T-cell (primary cell): ENCODE measurements around the gene ATP5IF1. TPM values are rescaled to one million over a fixed set of nuclear protein-coding genes. Genes with fewer than 3 reads are reported as not detected.
A peak's percentile ranks its signal among the peaks of the same experiment; 100 is the strongest.

Experiments
- ATAC-seq, 4 experiments: fragments of 200-7000 bp in 3 of 4; fragments of 150-1000 bp in 1 of 4; cut with Tn5 transposase; replicated peaks in 1 of 4; 1 replicate in 3 of 4; 2 replicates in 1 of 4; pipeline ENCODE4 v1.10.0; 2021; ENCODE audit warnings: moderate library complexity in 3 of 4, mild to moderate bottlenecking in 2 of 4, moderate number of reproducible peaks in 1 of 4
- CTCF ChIA-PET, 2 donors: fragments of 300-600 bp; sonication (Branson Sonifier 250); formaldehyde crosslinking; loops; one replicate each; lab custom pipeline; 2022; ENCODE audit warnings: antibody characterized with exemption in 2 of 2; lab: Charles Lee
- POLR2A ChIA-PET, 2 donors: fragments of 300-600 bp; sonication (Branson Sonifier 250); formaldehyde crosslinking; loops; one replicate each; lab custom pipeline; 2022; ENCODE audit warnings: antibody characterized with exemption in 2 of 2; lab: Charles Lee
- DNase-seq, 35 experiments: peaks; one replicate each; pipeline versions ENCODE4 v3.0.0 to v3.0.0-alpha.2; 2013 to 2023
- H3K27ac ChIP-seq: one replicate; pipeline ENCODE4 v1.5.1; 2013; ENCODE audit warnings: low read length
- H3K27me3 ChIP-seq, 2 experiments: replicated peaks in 1 of 2; 1 replicate in 1 of 2; 2 replicates in 1 of 2; pipeline versions ENCODE4 v1.6.1 to v1.7.0; 2013; ENCODE audit warnings: low read length in 1 of 2, mixed read lengths in 1 of 2; ENCODE audit not compliant: control insufficient read depth in 2 of 2, insufficient read depth in 2 of 2; ENCODE audit errors: extremely low read depth in 1 of 2
- H3K36me3 ChIP-seq, 2 donors: 1 replicate in 1 of 2; 2 replicates in 1 of 2; pipeline versions ENCODE4 v1.6.1 to v1.7.0; 2013; ENCODE audit warnings: low read length in 1 of 2; ENCODE audit not compliant: control insufficient read depth in 2 of 2, insufficient read depth in 1 of 2; ENCODE audit errors: extremely low read depth in 1 of 2
- H3K4me1 ChIP-seq, 2 experiments: 1 replicate in 1 of 2; 2 replicates in 1 of 2; pipeline versions ENCODE4 v1.6.1 to v1.7.0; 2013; ENCODE audit warnings: low read length in 2 of 2, mixed read lengths in 1 of 2; ENCODE audit not compliant: insufficient read depth in 2 of 2, control insufficient read depth in 1 of 2; ENCODE audit errors: extremely low read depth in 1 of 2
- H3K4me3 ChIP-seq, 2 donors: 1 replicate in 1 of 2; 2 replicates in 1 of 2; pipeline versions ENCODE4 v1.5.1 to v1.7.0; 2013; ENCODE audit warnings: mild to moderate bottlenecking in 2 of 2, low read length in 1 of 2, moderate library complexity in 1 of 2; ENCODE audit not compliant: control insufficient read depth in 1 of 2; ENCODE audit errors: extremely low read depth in 1 of 2
- H3K9me3 ChIP-seq: 2 replicates; pipeline ENCODE4 v1.7.0; 2013
- H3K27ac Mint-ChIP-seq, 2 donors: one replicate each; pipeline ENCODE4 v1.8.0; 2020 to 2021; ENCODE audit warnings: mild to moderate bottlenecking in 2 of 2, mixed read lengths in 2 of 2
- H3K27me3 Mint-ChIP-seq, 2 donors: one replicate each; pipeline ENCODE4 v1.8.0; 2021 to 2022; ENCODE audit warnings: mixed read lengths in 2 of 2
- H3K36me3 Mint-ChIP-seq: one replicate; pipeline ENCODE4 v1.8.0; 2021; ENCODE audit warnings: mixed read lengths
- H3K4me1 Mint-ChIP-seq, 3 donors: one replicate each; pipeline ENCODE4 v1.8.0; 2020 to 2022; ENCODE audit warnings: mixed read lengths in 3 of 3, mild to moderate bottlenecking in 1 of 3
- H3K4me3 Mint-ChIP-seq, 3 donors: one replicate each; pipeline ENCODE4 v1.8.0; 2020 to 2022; ENCODE audit warnings: mild to moderate bottlenecking in 3 of 3, mixed read lengths in 3 of 3, moderate library complexity in 3 of 3
- H3K9me3 Mint-ChIP-seq, 3 donors: one replicate each; pipeline ENCODE4 v1.8.0; 2020 to 2022; ENCODE audit warnings: mixed read lengths in 3 of 3
- WGBS: methylation state at CpG from one replicate; pipeline ENCODE4 v1.1.5; 2013; ENCODE audit warnings: missing lambda C conversion rate; ENCODE audit not compliant: insufficient coverage; 5-methylcytosine and 5-hydroxymethylcytosine counted together
- total RNA-seq, 35 experiments: library from RNA in 6 of 35; stranded (reverse) in 6 of 35; fragments of 120-200 nt in 1 of 35; gene quantifications; one replicate each; pipeline versions ENCODE4 v1.2.1 to v1.2.4 and lab custom pipeline; 2013 to 2026

ATP5IF1 gene
- total RNA-seq, 5 donors from 2014 or later (not counting 1 experiment from before 2014, with no cell fraction given): 74.4 to 106 (median 93.5) TPM

DNA sequence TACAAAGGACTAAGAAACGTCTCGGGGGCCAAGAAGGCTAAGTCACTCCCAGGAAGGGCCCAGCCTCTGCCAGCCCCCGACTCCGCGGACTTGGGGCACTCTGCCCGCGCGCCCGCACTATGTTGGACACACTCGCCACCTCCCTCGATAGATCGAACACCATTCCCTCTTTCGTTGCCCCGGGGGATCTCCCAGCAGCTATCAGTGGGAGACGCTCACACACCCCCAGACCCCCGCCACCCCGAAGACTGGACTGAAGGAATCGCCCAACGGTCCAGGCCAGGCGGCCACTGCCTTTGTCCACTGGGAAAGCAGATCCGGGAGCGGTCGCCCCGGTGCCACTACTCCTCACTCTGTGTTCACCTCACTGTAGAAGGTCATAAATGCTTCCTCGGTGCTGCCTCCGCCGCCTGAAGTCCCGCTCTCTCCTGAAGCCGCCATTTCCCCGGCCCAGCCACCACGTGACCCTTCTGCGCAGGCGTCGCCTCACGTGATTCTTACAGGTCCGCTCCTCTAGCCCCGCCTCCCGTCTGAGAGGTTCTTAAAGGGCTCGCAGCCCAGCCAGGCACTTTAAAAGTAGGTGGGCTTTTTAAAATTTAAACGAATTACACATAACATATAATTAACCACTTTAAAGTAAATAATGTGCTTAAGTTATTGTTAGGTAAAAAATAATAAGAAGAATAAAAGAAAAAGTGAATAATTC is 3.2 kb upstream of the ATP5IF1 start, which contains the start of gene DNAJC8:
DNAJC8 (minus strand) TSS at position 472 of the 706 bp plus-strand sequence; CDS start at position 441, 31 bp downstream.
- POLR2A ChIA-PET: interaction anchor here (0.6 to 0.7 kb wide), 5 partner anchors 13 to 509 kb away, joined by 3 to 5 read pairs (median 3); partner anchors contain the start of gene MED18 (in 1 of the 2)
- Histone ChIP-seq H3K36me3 (peaks cover 4 to 15% of the 10 kb centered on the region in 2 donors), H3K4me1 (peaks cover 17 to 44% of the 10 kb centered on the region in 2 experiments), H3K4me3 (peak within 1 kb of the TSS; percentile 96 to 100), H3K27me3 (no peaks in the 10 kb centered on the region), H3K27ac (peak within 1 kb of the TSS; percentile 82), H3K9me3 (no peaks in the 10 kb centered on the region)
- H3K4me1 Mint-ChIP-seq: peaks cover 28 to 39% (median 37%) of the 10 kb centered on the region in 3 donors
- ATAC-seq: peak; percentile 65 to 70 (median 66)
- CTCF ChIA-PET: interaction anchor here in 1 of 2 donors (1.2 kb wide), 2 partner anchors 13 to 16 kb away, joined by 3 to 10 read pairs; no protein-coding TSS in a partner anchor
- H3K9me3 Mint-ChIP-seq: no peaks in the 10 kb centered on the region
- WGBS: 1% methylated on average over 29 of the region's 40 CpGs
- H3K27ac Mint-ChIP-seq: peak within 1 kb of the TSS; percentile 99
- H3K36me3 Mint-ChIP-seq: peaks cover 11% of the 10 kb centered on the region
- H3K4me3 Mint-ChIP-seq: peak within 1 kb of the TSS; percentile 100
- DNase-seq: peak; percentile 84 to 99 (median 93)
- no peaks in the 10 kb centered on the region for H3K27me3 Mint-ChIP-seq

- DNase-seq (no peak), ATAC-seq (no peak)
- peaks cover 9% of the 10 kb centered on the region for H3K36me3 Mint-ChIP-seq
- Histone ChIP-seq H3K4me3 (peak overlapping the region; percentile 96 to 100), H3K27ac (peak overlapping the region; percentile 82), H3K36me3 (peaks cover 3 to 16% of the 10 kb centered on the region in 2 donors), H3K27me3 (no peaks in the 10 kb centered on the region), H3K4me1 (peaks cover 18 to 44% of the 10 kb centered on the region in 2 experiments), H3K9me3 (no peaks in the 10 kb centered on the region)
- H3K9me3 Mint-ChIP-seq: no peaks in the 10 kb centered on the region
- POLR2A ChIA-PET: interaction anchor here in 1 of 2 donors (0.7 kb wide), 1 partner anchor 12 kb away, joined by 3 read pairs; no protein-coding TSS in a partner anchor
- no peak overlapping the region for H3K27ac Mint-ChIP-seq
- peak overlapping the region; percentile 50 to 100 (median 100) for H3K4me3 Mint-ChIP-seq
- CTCF ChIA-PET: no interaction called here
- peaks cover 28 to 39% (median 37%) of the 10 kb centered on the region in 3 donors for H3K4me1 Mint-ChIP-seq
- WGBS: 91% methylated on average over 10 of the region's 14 CpGs
- no peaks in the 10 kb centered on the region for H3K27me3 Mint-ChIP-seq
Measured at GRCh38 chr1:28233264-28233606, 2.7 kb upstream of the ATP5IF1 start.

DNA sequence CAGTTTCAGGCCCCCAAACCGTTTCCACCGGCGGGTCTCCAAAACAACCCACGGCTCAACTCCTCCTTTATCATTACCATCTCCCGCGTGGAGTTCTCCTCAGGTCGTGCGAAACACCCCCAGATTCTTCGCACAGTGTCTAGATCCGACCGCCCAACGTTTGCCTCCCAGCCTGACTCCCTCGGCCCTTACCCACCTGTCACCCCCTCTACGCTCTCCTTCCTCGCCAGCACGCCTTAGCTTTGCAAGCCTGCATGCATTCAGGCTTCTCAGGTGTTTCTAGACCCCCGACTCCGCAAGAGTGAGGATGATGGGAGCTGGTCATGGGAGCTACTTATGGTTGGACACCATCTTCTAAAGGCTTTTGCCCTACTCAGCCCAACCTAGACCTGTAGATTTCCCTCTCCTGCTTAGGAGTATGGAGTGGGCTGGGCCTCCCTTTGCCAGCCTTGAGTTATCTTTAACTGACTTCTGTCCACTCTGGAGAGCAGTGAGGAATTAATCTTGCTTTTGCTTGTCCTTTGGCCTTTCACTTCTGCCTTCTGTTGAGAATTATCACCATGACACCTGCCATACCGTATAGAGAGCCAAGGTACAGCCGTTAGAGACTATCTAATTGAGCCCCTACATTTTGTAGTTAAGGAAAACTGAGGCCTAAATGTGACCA is 865 bp downstream of the ATP5IF1 start:
- CTCF ChIA-PET: interaction anchor here in 1 of 2 donors (1.0 to 1.7 kb wide), 2 partner anchors 9 to 12 kb away, joined by 6 to 20 read pairs; no protein-coding TSS in a partner anchor
- no peaks in the 10 kb centered on the region for H3K27me3 ChIP-seq
- POLR2A ChIA-PET: interaction anchor here (0.6 to 2.5 kb wide), 5 partner anchors 9 to 431 kb away, joined by 4 to 37 read pairs (median 19); partner anchors contain the start of gene MED18 (in 1 of the 2)

DNA sequence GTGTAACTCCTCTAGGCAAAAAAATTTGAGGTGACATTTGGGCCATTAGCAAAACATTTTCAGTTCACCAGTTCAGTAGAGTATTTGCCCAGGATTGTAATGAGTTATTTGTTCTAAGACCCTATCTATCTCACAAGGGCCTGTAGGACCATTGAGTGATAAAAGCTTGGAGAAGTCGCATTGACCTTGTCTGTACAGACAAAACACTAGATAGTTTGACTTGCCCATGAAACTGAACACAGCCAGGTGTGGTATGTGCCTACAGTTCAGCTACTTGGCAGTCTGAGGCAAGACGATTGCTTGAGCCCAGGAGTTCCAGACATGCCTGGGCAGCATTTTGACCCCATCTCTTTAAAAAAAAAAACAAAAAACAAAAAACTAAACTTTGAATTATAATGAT is 3.1 kb downstream of the ATP5IF1 start:
- H3K4me3 ChIP-seq: no peak overlapping the region
- ChIA-PET POLR2A (interaction anchor here (0.6 to 0.7 kb wide), 3 partner anchors 211 to 1264 kb away, joined by 6 read pairs; no protein-coding TSS in a partner anchor), CTCF (no interaction called here)
- ATAC-seq (no peak), DNase-seq (no peak)
- no peak overlapping the region for H3K27ac ChIP-seq
- WGBS: 80% methylated on average over 1 of the region's 2 CpGs
- Mint-ChIP-seq H3K27ac (peak overlapping the region in 1 of 2 donors; percentile 34), H3K4me3 (no peak overlapping the region), H3K9me3 (no peaks in the 10 kb centered on the region), H3K27me3 (no peaks in the 10 kb centered on the region), H3K4me1 (peaks cover 13 to 22% (median 16%) of the 10 kb centered on the region in 3 donors), H3K36me3 (no peaks in the 10 kb centered on the region)
- no peaks in the 10 kb centered on the region for H3K27me3 ChIP-seq
- H3K4me1 ChIP-seq: peaks cover 26 to 36% of the 10 kb centered on the region in 2 experiments
- H3K9me3 ChIP-seq: no peaks in the 10 kb centered on the region
- H3K36me3 ChIP-seq: peaks cover 0 to 6% of the 10 kb centered on the region in 2 donors

More for the DNA sequence above, 865 bp downstream of the ATP5IF1 start:
- Histone ChIP-seq H3K9me3 (no peaks in the 10 kb centered on the region), H3K27ac (peak overlapping the region; percentile 83), H3K4me1 (peaks cover 20 to 35% of the 10 kb centered on the region in 2 experiments), H3K36me3 (peaks cover 0 to 6% of the 10 kb centered on the region in 2 donors), H3K4me3 (peak overlapping the region; percentile 97 to 99)
- DNase-seq (peak in 3 of 35 experiments; percentile 4 to 30 (median 25)), ATAC-seq (no peak)
- no peak overlapping the region for H3K27ac Mint-ChIP-seq
- 0% methylated on average over 12 of the region's 20 CpGs for WGBS
- peaks cover 3% of the 10 kb centered on the region for H3K36me3 Mint-ChIP-seq
- no peaks in the 10 kb centered on the region for H3K27me3 Mint-ChIP-seq
- no peak overlapping the region for H3K4me3 Mint-ChIP-seq
- H3K4me1 Mint-ChIP-seq: peaks cover 18 to 25% (median 21%) of the 10 kb centered on the region in 3 donors
- H3K9me3 Mint-ChIP-seq: no peaks in the 10 kb centered on the region

- CTCF ChIA-PET: no interaction called here
Measured at GRCh38 chr1:28240024-28240423, 4.1 kb downstream of the ATP5IF1 start.

More at GRCh38 chr1:28240024-28240423, 4.1 kb downstream of the ATP5IF1 start:
- Histone ChIP-seq H3K4me3 (no peak overlapping the region), H3K9me3 (no peaks in the 10 kb centered on the region), H3K27me3 (no peaks in the 10 kb centered on the region), H3K36me3 (peaks cover 0 to 6% of the 10 kb centered on the region in 2 donors), H3K4me1 (peaks cover 35 to 46% of the 10 kb centered on the region in 2 experiments), H3K27ac (no peak overlapping the region)
- Mint-ChIP-seq H3K9me3 (no peaks in the 10 kb centered on the region), H3K4me1 (peaks cover 23 to 29% (median 24%) of the 10 kb centered on the region in 3 donors), H3K27me3 (no peaks in the 10 kb centered on the region), H3K4me3 (no peak overlapping the region), H3K36me3 (no peaks in the 10 kb centered on the region), H3K27ac (no peak overlapping the region)
- no peak for DNase-seq
- WGBS: 100% methylated on average over 3 of the region's 4 CpGs
- POLR2A ChIA-PET: no interaction called here
- no peak for ATAC-seq
